ENCODE measurements around the gene LAIR1. TPM values are rescaled to one million over a fixed set of nuclear protein-coding genes. Genes with fewer than 3 reads are reported as not detected.
A peak's percentile ranks its signal among the peaks of the same experiment; 100 is the strongest.
"Not testable (repeated sequence)": the region's sequence is repeated elsewhere in the genome, so short reads cannot be mapped to it uniquely, and the experiment has no call there.

The LAIR1 gene
- total RNA-seq, 1 donor from 2014 or later = 176 TPM

GRCh38 chr19:54366811-54367210 lies 2.1 kb upstream of the LAIR1 start:
- intact Hi-C loops (cut with DNase I) = no loop called here
- H3K9me3 ChIP-seq = no peaks in the 10 kb centered on the region
- H3K27me3 ChIP-seq (ENCODE audit: low read depth) = no peaks in the 10 kb centered on the region
- no peak for ATAC-seq
- no peaks in the 10 kb centered on the region for H3K36me3 ChIP-seq
- no peak overlapping the region for H3K4me3 ChIP-seq
- H3K4me1 ChIP-seq = peaks cover 5% of the 10 kb centered on the region
- no peak for TF ChIP-seq CTCF (IDR thresholded peaks at IDR 0.05)
- H3K27ac ChIP-seq = no peak overlapping the region
- DNase-seq = no peak

DNA sequence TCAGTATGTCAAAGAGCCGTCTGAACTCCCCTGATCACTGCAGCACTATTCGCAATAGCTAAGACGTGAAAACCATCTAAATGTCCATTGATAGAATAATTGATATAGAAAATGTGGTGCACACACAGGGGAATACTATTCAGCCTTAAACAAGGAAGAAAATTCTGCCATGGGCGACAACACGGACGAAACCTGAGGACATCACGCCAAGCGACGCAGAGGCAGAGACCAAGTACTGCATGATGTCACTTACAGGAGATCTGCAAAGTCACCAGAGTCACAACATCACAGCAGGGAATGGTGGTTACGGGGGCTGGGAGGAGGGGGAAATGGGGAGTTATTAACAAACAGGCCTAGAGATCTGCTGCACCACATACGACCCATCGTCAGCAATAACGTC lies 1.1 kb upstream of the LAIR1 start:
- peak overlapping the region; percentile 80 for H3K27ac ChIP-seq
- ATAC-seq; DNase-seq; H3K4me1 ChIP-seq; H3K9me3 ChIP-seq; intact Hi-C loops (cut with DNase I); H3K36me3 ChIP-seq; H3K4me3 ChIP-seq; H3K27me3 ChIP-seq (ENCODE audit: low read depth): not testable (repeated sequence)

- peak overlapping the region; percentile 56 for H3K27ac ChIP-seq
- intact Hi-C loops (cut with DNase I); DNase-seq; H3K9me3 ChIP-seq; H3K36me3 ChIP-seq; H3K4me1 ChIP-seq; ATAC-seq; H3K27me3 ChIP-seq (ENCODE audit: low read depth): not testable (repeated sequence)
- peak overlapping the region; percentile 47 for H3K4me3 ChIP-seq
These were observed 2.9 kb downstream of the LAIR1 start for GRCh38 chr19:54361680-54362422.

GRCh38 chr19:54359149-54359820 lies 5.4 kb downstream of the LAIR1 start:
- H3K27ac ChIP-seq; intact Hi-C loops (cut with DNase I); H3K27me3 ChIP-seq (ENCODE audit: low read depth); H3K9me3 ChIP-seq; H3K4me3 ChIP-seq; H3K36me3 ChIP-seq; DNase-seq; H3K4me1 ChIP-seq: not testable (repeated sequence)
- peak; percentile 75 to 77 for ATAC-seq

DNA sequence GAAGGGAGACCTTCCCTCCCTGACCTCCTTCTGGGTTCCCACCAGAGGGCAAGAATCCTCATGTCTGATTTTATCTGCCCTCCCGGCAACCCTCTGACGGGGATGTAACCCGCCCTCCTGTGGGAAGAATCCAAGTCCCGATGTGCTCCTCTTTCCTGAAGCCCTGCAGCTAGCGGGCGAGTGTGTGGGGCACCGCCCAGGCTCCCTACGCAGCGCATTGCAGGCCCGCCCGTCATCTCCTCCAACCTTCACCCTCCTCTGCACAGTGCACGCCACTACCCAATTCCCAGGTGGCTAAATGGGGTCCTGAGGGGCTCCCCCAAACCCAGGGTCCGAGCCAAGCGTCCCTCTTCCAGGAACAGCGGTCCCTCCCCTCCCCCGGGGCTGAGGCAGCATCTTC lies 7.3 kb downstream of the LAIR1 start:
- DNase-seq = no peak
- TF ChIP-seq CTCF (IDR thresholded peaks at IDR 0.05) = no peak
- no peak for ATAC-seq
- Histone ChIP-seq H3K4me3 (no peak overlapping the region), H3K9me3 (no peaks in the 10 kb centered on the region), H3K27ac (no peak overlapping the region), H3K4me1 (no peaks in the 10 kb centered on the region), H3K27me3 (ENCODE audit: low read depth) (no peaks in the 10 kb centered on the region), H3K36me3 (peaks cover 4% of the 10 kb centered on the region)
- intact Hi-C loops (cut with DNase I) = no loop called here

GRCh38 chr19:54356444-54357056 lies 8.2 kb downstream of the LAIR1 start:
- Histone ChIP-seq H3K9me3 (no peaks in the 10 kb centered on the region), H3K36me3 (peaks cover 4% of the 10 kb centered on the region), H3K27ac (no peak overlapping the region), H3K4me3 (no peak overlapping the region), H3K27me3 (ENCODE audit: low read depth) (no peaks in the 10 kb centered on the region), H3K4me1 (no peaks in the 10 kb centered on the region)
- no peak for DNase-seq
- no peak for TF ChIP-seq CTCF (IDR thresholded peaks at IDR 0.05)
- ATAC-seq = no peak
- intact Hi-C loops (cut with DNase I) = no loop called here

- Histone ChIP-seq H3K9me3 (no peaks in the 10 kb centered on the region), H3K27ac (no peak overlapping the region), H3K27me3 (ENCODE audit: low read depth) (no peaks in the 10 kb centered on the region), H3K4me1 (no peaks in the 10 kb centered on the region), H3K4me3 (no peak overlapping the region), H3K36me3 (peaks cover 4% of the 10 kb centered on the region)
- intact Hi-C loops (cut with DNase I) = no loop called here
- DNase-seq (no peak), ATAC-seq (no peak)
- no peak for TF ChIP-seq CTCF (IDR thresholded peaks at IDR 0.05)
These were observed 9.1 kb downstream of the LAIR1 start for GRCh38 chr19:54355675-54356074.

Data from lower lobe of right lung (tissue), 2 donors.